COR-L47 (cell line): ENCODE data around the gene ZNF232.
A peak's percentile ranks its signal among the peaks of the same experiment; 100 is the strongest.
"Not testable (repeated sequence)": the region's sequence is repeated elsewhere in the genome, so short reads cannot be mapped to it uniquely, and the experiment has no call there.

ENCODE experiments used
- DNase-seq: peaks from one replicate; lab custom pipeline; 2025; lab: John Stamatoyannopoulos, UW

The ZNF232 gene

DNA sequence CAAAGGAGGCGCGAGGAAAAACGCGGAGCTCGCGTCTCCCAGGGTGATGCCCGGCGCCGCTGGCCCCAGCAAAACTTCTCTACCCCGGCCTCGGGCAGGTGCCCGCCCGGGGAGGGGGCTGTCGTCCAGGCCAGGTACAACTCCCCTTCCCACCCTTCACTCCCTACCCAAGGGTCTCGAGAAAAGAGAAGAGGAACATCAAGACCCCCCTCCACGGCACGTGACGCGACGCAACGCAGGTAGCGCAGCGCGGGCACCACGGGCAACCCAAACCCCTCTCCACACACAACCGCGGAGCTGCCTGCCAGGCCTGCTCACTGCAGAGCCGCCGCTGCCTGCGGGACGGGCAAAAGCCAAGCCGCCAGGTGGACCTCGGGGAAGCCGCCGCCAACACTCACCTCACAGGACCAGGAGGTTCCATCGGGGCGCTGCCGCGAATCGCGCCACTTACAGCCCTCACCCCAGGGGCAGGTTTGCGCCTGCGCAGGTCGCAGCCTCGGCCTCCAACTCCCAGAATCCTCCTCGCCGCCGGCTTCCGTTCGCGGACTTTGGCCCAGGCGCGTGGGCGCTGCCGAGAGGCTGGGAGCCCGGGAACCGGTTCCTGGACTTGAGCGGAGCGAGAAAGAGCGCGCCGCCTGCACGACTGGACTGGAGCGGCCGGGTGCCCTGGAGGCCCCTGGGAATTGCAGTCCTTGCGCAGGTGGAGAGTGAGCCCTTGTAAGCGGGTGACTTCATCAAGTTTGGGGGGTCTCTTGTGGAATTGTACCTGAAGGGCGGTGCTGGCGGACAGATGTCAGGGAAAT, at the start of gene ZNF232:
Gene ZNF232 (minus strand): TSS at position 477 of the 803 bp plus-strand sequence. CDS start 56 bp downstream, at position 421.
- DNase-seq = peak; percentile 84

DNA sequence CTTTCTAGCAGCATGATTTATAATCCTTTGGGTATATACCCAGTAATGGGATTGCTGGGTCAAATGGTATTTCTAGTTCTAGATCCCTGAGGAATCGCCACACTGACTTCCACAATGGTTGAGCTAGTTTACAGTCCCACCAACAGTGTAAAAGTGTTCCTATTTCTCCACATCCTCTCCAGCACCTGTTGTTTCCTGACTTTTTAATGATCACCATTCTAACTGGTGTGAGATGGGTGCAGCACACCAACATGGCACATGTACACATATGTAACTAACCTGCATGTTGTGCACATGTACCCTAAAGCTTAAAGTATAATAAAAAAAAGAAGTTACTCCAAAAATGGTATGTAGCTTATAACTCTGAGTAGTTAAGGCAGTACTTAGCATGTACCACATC, 49.0 kb upstream of the ZNF232 start:
- not testable (repeated sequence) for DNase-seq

GRCh38 chr17:5146122-5146521, 34.4 kb upstream of the ZNF232 start:
- not testable (repeated sequence) for DNase-seq

DNA sequence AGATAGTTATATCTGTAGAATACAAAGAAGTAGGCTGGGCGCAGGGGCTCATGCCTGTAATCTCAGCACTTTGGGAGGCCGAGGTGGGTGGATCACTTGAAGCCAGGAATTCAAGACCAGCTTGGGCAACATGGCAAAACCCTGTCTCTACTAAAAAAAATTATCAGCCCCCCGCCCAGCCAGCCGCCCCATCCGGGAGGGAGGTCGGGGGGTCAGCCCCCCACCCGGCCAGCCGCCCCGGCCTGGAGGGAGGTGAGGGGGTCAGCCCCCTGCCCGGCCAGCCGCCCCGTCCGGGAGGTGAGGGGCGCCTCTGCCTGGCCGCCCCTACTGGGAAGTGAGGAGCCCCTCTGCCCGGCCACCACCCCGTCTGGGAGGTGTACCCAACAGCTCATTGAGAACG, 31.2 kb upstream of the ZNF232 start:
- not testable (repeated sequence) for DNase-seq

DNA sequence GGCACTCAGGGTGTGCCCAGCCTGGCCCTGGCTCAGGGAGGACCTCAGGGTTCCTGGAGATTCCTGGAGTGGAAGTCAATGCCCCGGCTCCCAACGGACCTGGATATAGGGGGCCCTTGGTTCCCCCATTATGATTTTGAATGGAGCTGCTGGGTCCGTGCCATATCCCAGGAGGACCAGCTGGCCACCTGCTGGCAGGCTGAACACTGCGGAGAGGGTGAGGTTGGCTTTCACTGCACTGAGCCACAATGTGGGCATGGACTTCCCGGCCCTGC, 27.7 kb upstream of the ZNF232 start:
- DNase-seq = no peak

DNA sequence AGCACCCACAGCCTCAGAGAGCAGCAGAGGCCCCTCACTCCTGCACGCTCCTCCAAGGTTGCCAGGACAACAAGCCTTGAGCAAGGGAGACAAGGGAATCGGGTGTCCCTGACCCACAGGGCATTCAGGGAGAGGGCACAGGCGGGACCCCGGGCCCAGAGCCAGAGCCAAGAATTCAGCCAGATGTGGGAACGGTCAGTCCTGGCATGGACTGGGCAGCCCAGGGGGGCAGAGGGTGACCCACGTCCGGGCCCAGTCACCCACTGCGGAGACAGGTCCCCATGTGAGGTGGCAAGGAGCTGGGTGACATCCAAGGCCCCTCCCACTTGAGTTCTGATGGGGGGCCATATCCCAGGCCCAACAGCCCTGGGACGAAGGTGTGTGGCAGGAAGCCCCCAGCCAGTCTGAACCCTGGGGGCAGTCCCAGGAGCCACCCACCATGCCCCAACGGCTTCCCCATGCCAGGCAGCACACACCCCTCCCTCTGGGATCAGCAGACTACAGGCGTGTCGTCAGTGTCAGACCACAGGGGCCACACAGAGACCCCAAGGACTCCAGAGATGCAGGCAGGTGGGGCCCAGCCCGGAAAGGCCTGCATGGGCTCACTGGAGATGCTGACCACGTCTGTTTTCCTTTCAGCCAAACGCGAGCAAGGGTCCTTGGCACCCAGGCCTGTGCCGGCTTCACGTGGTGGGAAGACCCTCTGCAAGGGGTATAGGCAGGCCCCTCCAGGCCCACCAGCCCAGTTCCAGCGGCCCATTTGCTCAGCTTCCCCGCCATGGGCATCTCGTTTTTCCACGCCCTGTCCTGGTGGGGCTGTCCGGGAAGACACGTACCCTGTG, 27.2 kb upstream of the ZNF232 start:
- no peak for DNase-seq

GRCh38 chr17:5138198-5138544, 26.5 kb upstream of the ZNF232 start:
- not testable (repeated sequence) for DNase-seq

GRCh38 chr17:5137511-5138197, 26.0 kb upstream of the ZNF232 start:
- not testable (repeated sequence) for DNase-seq

GRCh38 chr17:5136580-5137412, 25.1 kb upstream of the ZNF232 start:
- DNase-seq = not testable (repeated sequence)

- DNase-seq = no peak
Observed at GRCh38 chr17:5135726-5136579, 24.3 kb upstream of the ZNF232 start.

GRCh38 chr17:5135131-5135712, 23.5 kb upstream of the ZNF232 start:
- not testable (repeated sequence) for DNase-seq

DNA sequence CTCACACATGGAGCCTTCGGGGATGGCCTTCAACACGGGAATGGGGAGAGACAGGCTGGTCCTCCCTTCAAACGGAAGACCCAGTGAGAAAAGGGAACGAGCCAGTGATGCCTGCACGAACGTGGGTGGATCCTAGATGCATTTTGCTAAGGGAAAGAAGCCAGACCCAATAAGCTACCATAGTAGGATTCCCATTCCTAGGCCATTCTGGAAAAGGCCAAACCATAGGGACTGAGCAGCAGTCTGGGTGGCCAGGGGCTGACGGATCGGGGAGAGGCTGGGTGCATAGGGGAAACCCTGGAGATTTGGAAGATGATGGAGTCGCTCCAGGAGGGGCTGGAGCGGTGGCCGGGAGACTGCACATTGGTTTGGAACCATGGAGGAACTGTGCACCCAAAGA, 22.9 kb upstream of the ZNF232 start:
- not testable (repeated sequence) for DNase-seq

DNA sequence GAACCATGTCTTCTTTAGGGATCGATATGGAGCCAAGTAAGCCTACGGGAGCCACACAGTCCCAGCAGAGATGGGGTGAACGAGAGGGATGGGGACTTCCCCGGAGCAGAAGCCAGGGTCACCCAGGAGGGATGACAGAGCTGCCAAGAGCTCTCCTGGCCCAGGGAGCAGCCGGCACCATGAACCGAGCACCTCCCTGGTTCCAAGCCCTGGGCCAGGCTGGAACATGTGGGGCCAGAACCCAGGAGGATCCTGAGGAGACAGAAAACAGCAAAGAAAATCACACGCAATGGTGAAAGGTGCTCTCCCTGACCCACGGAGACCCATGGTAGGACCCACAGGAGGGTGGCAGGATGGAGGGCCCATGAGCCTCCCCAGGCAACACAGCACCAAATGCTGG, 22.3 kb upstream of the ZNF232 start:
- DNase-seq = not testable (repeated sequence)

GRCh38 chr17:5133311-5133710, 21.6 kb upstream of the ZNF232 start:
- DNase-seq = no peak

GRCh38 chr17:5132503-5133225, 21.0 kb upstream of the ZNF232 start:
- DNase-seq = not testable (repeated sequence)

DNA sequence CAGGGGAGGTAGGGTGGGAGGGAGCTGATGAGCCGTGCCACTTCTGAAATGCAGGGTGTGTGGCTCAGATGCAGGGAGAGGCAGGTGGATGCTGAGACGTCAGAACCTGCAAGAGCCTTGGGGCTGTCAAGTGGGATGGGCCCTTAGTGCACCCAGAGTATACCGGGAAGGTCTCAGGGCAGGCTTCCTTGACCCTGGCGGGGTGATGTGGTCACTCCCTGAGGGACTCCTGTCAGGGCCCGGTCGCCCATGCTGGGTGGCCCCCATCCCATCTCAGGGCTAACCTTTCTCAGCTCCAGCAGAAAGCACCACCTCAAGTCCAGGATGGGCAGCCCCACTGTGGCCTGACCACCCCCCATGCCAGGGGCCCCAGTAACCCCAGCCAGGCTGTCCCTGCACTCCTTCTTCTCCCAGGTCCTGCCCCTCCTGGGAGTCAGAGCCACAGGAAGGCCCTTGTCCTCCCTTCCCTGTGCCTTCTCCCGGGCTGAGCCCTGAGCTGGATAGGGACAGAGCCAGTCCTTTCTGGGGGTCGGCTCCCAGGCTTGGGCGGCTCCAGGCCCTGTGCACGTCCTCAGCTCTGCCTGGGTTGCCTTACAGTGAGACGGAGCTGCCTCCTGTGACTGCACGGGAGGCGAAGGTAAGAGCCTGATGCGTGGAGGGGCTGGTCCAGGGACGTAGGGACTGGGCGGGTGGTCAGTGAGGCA, 20.3 kb upstream of the ZNF232 start:
- DNase-seq = not testable (repeated sequence)

DNA sequence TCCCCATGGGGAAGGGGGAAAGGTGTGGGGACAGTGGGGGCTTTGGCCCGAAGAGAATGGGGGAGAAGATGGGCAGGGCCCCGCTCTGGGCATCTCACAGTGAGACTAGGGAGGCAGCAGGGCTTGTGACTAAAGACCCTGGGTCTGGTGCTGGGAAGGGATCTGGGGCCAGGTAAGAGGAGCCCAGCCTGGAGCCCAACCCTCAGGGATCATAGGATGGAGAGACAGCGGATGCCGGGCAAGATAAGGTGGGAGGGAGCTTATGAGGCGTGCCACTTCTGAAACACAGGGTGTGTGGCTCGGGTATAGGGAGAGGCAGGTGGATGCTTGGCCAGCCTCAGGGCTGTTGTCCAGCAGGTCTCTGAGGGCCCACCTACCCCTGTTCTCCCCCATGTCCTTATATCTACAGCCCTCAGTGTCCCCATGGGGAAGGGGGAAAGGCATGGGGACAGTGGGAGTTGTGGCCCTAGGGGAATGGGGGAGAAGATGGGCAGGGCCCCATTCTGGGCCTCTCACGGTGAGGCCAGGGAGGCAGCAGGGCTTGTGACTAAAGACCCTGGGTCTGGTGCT, 19.6 kb upstream of the ZNF232 start:
- DNase-seq = no peak

GRCh38 chr17:5130687-5131086, 19.0 kb upstream of the ZNF232 start:
- not testable (repeated sequence) for DNase-seq

GRCh38 chr17:5130261-5130660, 18.6 kb upstream of the ZNF232 start:
- DNase-seq = not testable (repeated sequence)
